ENCODE data around the gene MCM7. TPM values are rescaled to one million over a fixed set of nuclear protein-coding genes. Genes with fewer than 3 reads are reported as not detected.
"Not testable (repeated sequence)": the region's sequence is repeated elsewhere in the genome, so short reads cannot be mapped to it uniquely, and the experiment has no call there.

The MCM7 gene
- total RNA-seq, 2 donors from 2014 or later = 17.6 to 23.6 TPM

- no peaks in the 10 kb centered on the region for H3K9me3 ChIP-seq
- DNase-seq (ENCODE audit: low spot score) (no peak), ATAC-seq (ENCODE audit: insufficient number of reproducible peaks, low FRiP score, low read depth) (peak; percentile 63)
- peaks cover 13 to 27% of the 10 kb centered on the region in 2 donors for H3K4me1 ChIP-seq (ENCODE audit: control insufficient read depth in 1 of 2, low read depth in 2 of 2)
- H3K27ac ChIP-seq = no peak overlapping the region
- TF ChIP-seq, protein P1, sequence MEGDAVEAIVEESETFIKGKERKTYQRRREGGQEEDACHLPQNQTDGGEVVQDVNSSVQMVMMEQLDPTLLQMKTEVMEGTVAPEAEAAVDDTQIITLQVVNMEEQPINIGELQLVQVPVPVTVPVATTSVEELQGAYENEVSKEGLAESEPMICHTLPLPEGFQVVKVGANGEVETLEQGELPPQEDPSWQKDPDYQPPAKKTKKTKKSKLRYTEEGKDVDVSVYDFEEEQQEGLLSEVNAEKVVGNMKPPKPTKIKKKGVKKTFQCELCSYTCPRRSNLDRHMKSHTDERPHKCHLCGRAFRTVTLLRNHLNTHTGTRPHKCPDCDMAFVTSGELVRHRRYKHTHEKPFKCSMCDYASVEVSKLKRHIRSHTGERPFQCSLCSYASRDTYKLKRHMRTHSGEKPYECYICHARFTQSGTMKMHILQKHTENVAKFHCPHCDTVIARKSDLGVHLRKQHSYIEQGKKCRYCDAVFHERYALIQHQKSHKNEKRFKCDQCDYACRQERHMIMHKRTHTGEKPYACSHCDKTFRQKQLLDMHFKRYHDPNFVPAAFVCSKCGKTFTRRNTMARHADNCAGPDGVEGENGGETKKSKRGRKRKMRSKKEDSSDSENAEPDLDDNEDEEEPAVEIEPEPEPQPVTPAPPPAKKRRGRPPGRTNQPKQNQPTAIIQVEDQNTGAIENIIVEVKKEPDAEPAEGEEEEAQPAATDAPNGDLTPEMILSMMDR (IDR thresholded peaks at IDR 0.05) = peak; percentile 83
- peak overlapping the region; percentile 63 for H3K4me3 ChIP-seq
- no peaks in the 10 kb centered on the region for H3K36me3 ChIP-seq
- no peaks in the 10 kb centered on the region for H3K27me3 ChIP-seq (replicated peaks; ENCODE audit: insufficient read depth)
Observed at GRCh38 chr7:100130608-100131453, 29.6 kb upstream of the MCM7 start.

- H3K4me1 ChIP-seq (ENCODE audit: control insufficient read depth in 1 of 2, low read depth in 2 of 2) = peaks cover 13 to 33% of the 10 kb centered on the region in 2 donors
- H3K9me3 ChIP-seq; ATAC-seq (ENCODE audit: insufficient number of reproducible peaks, low FRiP score, low read depth); DNase-seq (ENCODE audit: low spot score); H3K27ac ChIP-seq; H3K4me3 ChIP-seq; H3K27me3 ChIP-seq (replicated peaks; ENCODE audit: insufficient read depth); H3K36me3 ChIP-seq: not testable (repeated sequence)
Observed at GRCh38 chr7:100130220-100130607, 29.0 kb upstream of the MCM7 start.

DNA sequence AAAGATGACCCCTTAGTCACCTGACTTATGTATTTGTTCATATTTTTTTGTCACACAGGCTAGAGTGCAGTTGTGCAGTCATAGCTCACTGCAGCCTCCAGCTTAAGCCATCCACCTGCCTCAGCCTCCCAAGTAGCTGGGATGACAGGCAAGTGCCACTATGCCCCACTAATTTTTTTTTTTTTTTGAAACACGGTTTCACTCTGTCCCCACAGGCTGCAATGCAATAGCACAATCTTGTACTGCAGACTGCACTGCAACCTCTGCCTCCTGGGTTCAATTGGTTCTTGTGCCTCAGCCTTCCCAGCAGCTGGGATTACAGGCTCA, 27.4 kb upstream of the MCM7 start:
- Histone ChIP-seq H3K4me1 (ENCODE audit: control insufficient read depth in 1 of 2, low read depth in 2 of 2) (peaks cover 13 to 37% of the 10 kb centered on the region in 2 donors), H3K27me3 (replicated peaks; ENCODE audit: insufficient read depth) (no peaks in the 10 kb centered on the region), H3K4me3 (no peak overlapping the region), H3K27ac (no peak overlapping the region), H3K36me3 (no peaks in the 10 kb centered on the region), H3K9me3 (no peaks in the 10 kb centered on the region)
- TF ChIP-seq, protein P1 (IDR thresholded peaks at IDR 0.05) = no peak
- DNase-seq (ENCODE audit: low spot score) (no peak), ATAC-seq (ENCODE audit: insufficient number of reproducible peaks, low FRiP score, low read depth) (no peak)

GRCh38 chr7:100127866-100128636, 26.9 kb upstream of the MCM7 start:
- Histone ChIP-seq H3K27me3 (replicated peaks; ENCODE audit: insufficient read depth) (no peaks in the 10 kb centered on the region), H3K4me3 (peak overlapping the region; percentile 97), H3K9me3 (no peaks in the 10 kb centered on the region), H3K27ac (peak overlapping the region; percentile 96 to 98), H3K4me1 (ENCODE audit: control insufficient read depth in 1 of 2, low read depth in 2 of 2) (peaks cover 13 to 37% of the 10 kb centered on the region in 2 donors), H3K36me3 (no peaks in the 10 kb centered on the region)
- TF ChIP-seq, protein P1 (IDR thresholded peaks at IDR 0.05) = no peak
- ATAC-seq (ENCODE audit: insufficient number of reproducible peaks, low FRiP score, low read depth) (no peak), DNase-seq (ENCODE audit: low spot score) (no peak)

- Histone ChIP-seq H3K36me3 (no peaks in the 10 kb centered on the region), H3K4me1 (ENCODE audit: control insufficient read depth in 1 of 2, low read depth in 2 of 2) (peaks cover 13 to 37% of the 10 kb centered on the region in 2 donors), H3K27me3 (replicated peaks; ENCODE audit: insufficient read depth) (no peaks in the 10 kb centered on the region), H3K27ac (peak within 1 kb of the TSS; percentile 96 to 98), H3K9me3 (no peaks in the 10 kb centered on the region), H3K4me3 (peak within 1 kb of the TSS; percentile 97)
- TF ChIP-seq, protein P1 (IDR thresholded peaks at IDR 0.05) = no peak
- DNase-seq (ENCODE audit: low spot score) (peak; percentile 65), ATAC-seq (ENCODE audit: insufficient number of reproducible peaks, low FRiP score, low read depth) (peak; percentile 94)
Observed at GRCh38 chr7:100126931-100127865, 26.0 kb upstream of the MCM7 start, which contains the start of gene MBLAC1. Gene MBLAC1, plus strand, starts transcription at chr7:100126967. Its CDS starts 429 bp downstream, at chr7:100127396.

All from thoracic aorta (tissue), 2 donors.